ENCODE measurements around the gene SHROOM3. TPM values are rescaled to one million over a fixed set of nuclear protein-coding genes. Genes with fewer than 3 reads are reported as not detected.

Gene SHROOM3
- total and polyA plus RNA-seq, 2 donors from 2014 or later = 5.5 to 67.3 TPM

GRCh38 chr4:76532805-76533204 lies 97.8 kb downstream of the SHROOM3 start:
- intact Hi-C loops (cut with DNase I) = no loop called here
- Histone ChIP-seq H3K9me3 (ENCODE audit: control insufficient read depth in 2 of 3, insufficient read depth in 1 of 3, low read length in 3 of 3) (no peaks in the 10 kb centered on the region), H3K9ac (ENCODE audit: low read length in 3 of 3) (no peak overlapping the region), H3K36me3 (ENCODE audit: control insufficient read depth in 2 of 3, insufficient read depth in 3 of 3, low read length in 3 of 3) (no peaks in the 10 kb centered on the region), H3K4me1 (ENCODE audit: control insufficient read depth in 2 of 3, insufficient read depth in 2 of 3, low read depth in 1 of 3, low read length in 3 of 3) (no peaks in the 10 kb centered on the region), H3K27ac (ENCODE audit: low read depth in 2 of 2, low read length in 2 of 2) (no peak overlapping the region), H3K4me3 (ENCODE audit: low read length in 3 of 3) (no peak overlapping the region), H3K27me3 (ENCODE audit: control insufficient read depth, insufficient read depth, low read length) (no peaks in the 10 kb centered on the region)
- FAIRE-seq = no peak
- DNase-seq = no peak
- no peak for TF ChIP-seq CTCF (IDR thresholded peaks at IDR 0.05; ENCODE audit: borderline replicate concordance, extremely low read depth, insufficient read depth)

GRCh38 chr4:76533314-76533713 lies 98.3 kb downstream of the SHROOM3 start:
- intact Hi-C loops (cut with DNase I) = no loop called here
- no peaks in the 10 kb centered on the region for H3K27me3 ChIP-seq (ENCODE audit: control insufficient read depth, insufficient read depth, low read length)
- no peak for TF ChIP-seq CTCF (IDR thresholded peaks at IDR 0.05; ENCODE audit: borderline replicate concordance, extremely low read depth, insufficient read depth)
- no peaks in the 10 kb centered on the region for H3K4me1 ChIP-seq (ENCODE audit: control insufficient read depth in 2 of 3, insufficient read depth in 2 of 3, low read depth in 1 of 3, low read length in 3 of 3)
- DNase-seq (no peak), FAIRE-seq (no peak)
- H3K27ac ChIP-seq (ENCODE audit: low read depth in 2 of 2, low read length in 2 of 2) = no peak overlapping the region
- H3K9ac ChIP-seq (ENCODE audit: low read length in 3 of 3) = no peak overlapping the region
- H3K9me3 ChIP-seq (ENCODE audit: control insufficient read depth in 2 of 3, insufficient read depth in 1 of 3, low read length in 3 of 3) = no peaks in the 10 kb centered on the region
- no peak overlapping the region for H3K4me3 ChIP-seq (ENCODE audit: low read length in 3 of 3)
- no peaks in the 10 kb centered on the region for H3K36me3 ChIP-seq (ENCODE audit: control insufficient read depth in 2 of 3, insufficient read depth in 3 of 3, low read length in 3 of 3)

- intact Hi-C loops (cut with DNase I) = no loop called here
- no peak for FAIRE-seq
- TF ChIP-seq CTCF (IDR thresholded peaks at IDR 0.05; ENCODE audit: borderline replicate concordance, extremely low read depth, insufficient read depth) = no peak
Observed at GRCh38 chr4:76535603-76536372, 100.8 kb downstream of the SHROOM3 start.

GRCh38 chr4:76536373-76536689 lies 101.3 kb downstream of the SHROOM3 start:
- intact Hi-C loops (cut with DNase I) = no loop called here
- Histone ChIP-seq H3K9ac (ENCODE audit: low read length in 3 of 3) (no peak overlapping the region), H3K27me3 (ENCODE audit: control insufficient read depth, insufficient read depth, low read length) (no peaks in the 10 kb centered on the region), H3K9me3 (ENCODE audit: control insufficient read depth in 2 of 3, insufficient read depth in 1 of 3, low read length in 3 of 3) (no peaks in the 10 kb centered on the region), H3K36me3 (ENCODE audit: control insufficient read depth in 2 of 3, insufficient read depth in 3 of 3, low read length in 3 of 3) (no peaks in the 10 kb centered on the region), H3K4me1 (ENCODE audit: control insufficient read depth in 2 of 3, insufficient read depth in 2 of 3, low read depth in 1 of 3, low read length in 3 of 3) (no peaks in the 10 kb centered on the region), H3K4me3 (ENCODE audit: low read length in 3 of 3) (no peak overlapping the region), H3K27ac (ENCODE audit: low read depth in 2 of 2, low read length in 2 of 2) (no peak overlapping the region)
- DNase-seq (no peak), FAIRE-seq (no peak)
- TF ChIP-seq CTCF (IDR thresholded peaks at IDR 0.05; ENCODE audit: borderline replicate concordance, extremely low read depth, insufficient read depth) = no peak

More at GRCh38 chr4:76535603-76536372, 100.8 kb downstream of the SHROOM3 start:
- H3K4me1 ChIP-seq (ENCODE audit: control insufficient read depth in 2 of 3, insufficient read depth in 2 of 3, low read depth in 1 of 3, low read length in 3 of 3) = no peaks in the 10 kb centered on the region
- no peak overlapping the region for H3K27ac ChIP-seq (ENCODE audit: low read depth in 2 of 2, low read length in 2 of 2)
- H3K36me3 ChIP-seq (ENCODE audit: control insufficient read depth in 2 of 3, insufficient read depth in 3 of 3, low read length in 3 of 3) = no peaks in the 10 kb centered on the region
- no peak overlapping the region for H3K9ac ChIP-seq (ENCODE audit: low read length in 3 of 3)
- DNase-seq = no peak
- H3K9me3 ChIP-seq (ENCODE audit: control insufficient read depth in 2 of 3, insufficient read depth in 1 of 3, low read length in 3 of 3) = no peaks in the 10 kb centered on the region
- no peak overlapping the region for H3K4me3 ChIP-seq (ENCODE audit: low read length in 3 of 3)
- H3K27me3 ChIP-seq (ENCODE audit: control insufficient read depth, insufficient read depth, low read length) = no peaks in the 10 kb centered on the region

Data from kidney (tissue), 14 donors.